Uterus (tissue), 4 donors: ENCODE measurements around the gene PLD1. TPM values are rescaled to one million over a fixed set of nuclear protein-coding genes. Genes with fewer than 3 reads are reported as not detected.
"Not testable (repeated sequence)": the region's sequence is repeated elsewhere in the genome, so short reads cannot be mapped to it uniquely, and the experiment has no call there.

Source experiments
- DNase-seq, 2 donors: peaks; one replicate each; pipeline ENCODE4 v3.0.0-alpha.2; 2019 to 2020
- H3K27ac ChIP-seq, 2 donors: fragments of 200-600 bp; sonication (generic); 1 replicate in 1 of 2; 2 replicates in 1 of 2; pipeline ENCODE4 v1.5.1; 2016 to 2018
- H3K27me3 ChIP-seq, 2 donors: fragments of 200-600 bp; sonication (generic); one replicate each; pipeline ENCODE4 v1.5.1; 2018 to 2019; ENCODE audit warnings: control low read depth in 1 of 2
- H3K36me3 ChIP-seq, 2 donors: fragments of 200-600 bp; sonication (generic); one replicate each; pipeline ENCODE4 v1.5.1; 2019; ENCODE audit warnings: control low read depth in 1 of 2
- H3K4me1 ChIP-seq, 2 donors: fragments of 200-600 bp; sonication (generic); one replicate each; pipeline ENCODE4 v1.5.1; 2018 to 2019; ENCODE audit warnings: control low read depth in 1 of 2
- H3K4me3 ChIP-seq, 2 donors: fragments of 200-600 bp; sonication (generic); 1 replicate in 1 of 2; 2 replicates in 1 of 2; pipeline ENCODE4 v1.5.1; 2018 to 2019; ENCODE audit warnings: mild to moderate bottlenecking in 1 of 2
- H3K9me3 ChIP-seq, 2 donors: fragments of 200-600 bp; sonication (generic); one replicate each; pipeline ENCODE4 v1.5.1; 2019; ENCODE audit warnings: control low read depth in 1 of 2
- POLR2A ChIP-seq, 2 donors: fragments of 450-650 bp; IDR thresholded peaks; one replicate each; pipeline ENCODE4 v1.6.1; 2016; ENCODE audit warnings: antibody characterized with exemption in 2 of 2, mild to moderate bottlenecking in 1 of 2, moderate library complexity in 1 of 2
- intact Hi-C: fragments of 100-400 bp; cut with DNase I; formaldehyde crosslinking; loops from one replicate; pipeline ENCODE4 v1.15.1; 2023; ENCODE audit warnings: low total_unique reads
- total RNA-seq, 4 donors: library from RNA; depleted of rRNA in 3 of 4; stranded (reverse); fragments of >200 nt in 3 of 4; gene quantifications; one replicate each; pipeline versions ENCODE4 v1.1.0 to v1.2.4, GENCODE V29; 2014 to 2023
- TF ChIP-seq, protein P1 (sequence below), 4 experiments: fragments of 200-600 bp in 2 of 4; fragments of 450-650 bp in 2 of 4; sonication (generic) in 2 of 4; IDR thresholded peaks; one replicate each; pipeline ENCODE4 v1.5.1; 2016 to 2019; ENCODE audit warnings: antibody characterized with exemption in 4 of 4, mild to moderate bottlenecking in 2 of 4, moderate library complexity in 1 of 4
- donor health status: DM: yes; HTN: yes; CAD: no.

Gene PLD1
- total RNA-seq, 4 donors from 2014 or later = 15.6 to 94.8 (median 30.8) TPM

DNA sequence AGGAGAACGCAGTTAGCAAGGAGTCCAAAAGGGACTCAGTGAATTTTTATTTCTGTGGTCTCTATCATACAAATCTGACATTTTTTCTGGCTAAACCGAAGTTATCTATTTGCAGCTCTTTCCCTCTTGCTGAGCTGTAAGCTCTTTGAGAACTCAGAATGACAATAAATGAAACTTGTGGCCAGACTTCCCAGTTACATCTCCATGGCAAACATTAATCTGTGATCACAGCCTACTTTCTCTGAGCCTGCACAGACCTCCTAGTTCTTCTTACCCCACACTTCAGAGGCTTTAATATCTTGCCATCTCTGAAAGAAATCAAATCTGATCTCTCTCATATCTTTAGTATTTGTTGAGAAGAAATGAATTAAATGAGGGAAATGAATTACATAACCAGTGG, 58.0 kb downstream of the PLD1 start:
- no peaks in the 10 kb centered on the region for H3K9me3 ChIP-seq
- no peaks in the 10 kb centered on the region for H3K36me3 ChIP-seq
- no peak overlapping the region for H3K4me3 ChIP-seq
- peaks cover 0 to 8% of the 10 kb centered on the region in 2 donors for H3K4me1 ChIP-seq
- H3K27me3 ChIP-seq = no peaks in the 10 kb centered on the region
- no peak overlapping the region for H3K27ac ChIP-seq
- DNase-seq = no peak
- TF ChIP-seq POLR2A (IDR thresholded peaks at IDR 0.05) = no peak
- TF ChIP-seq, protein P1, sequence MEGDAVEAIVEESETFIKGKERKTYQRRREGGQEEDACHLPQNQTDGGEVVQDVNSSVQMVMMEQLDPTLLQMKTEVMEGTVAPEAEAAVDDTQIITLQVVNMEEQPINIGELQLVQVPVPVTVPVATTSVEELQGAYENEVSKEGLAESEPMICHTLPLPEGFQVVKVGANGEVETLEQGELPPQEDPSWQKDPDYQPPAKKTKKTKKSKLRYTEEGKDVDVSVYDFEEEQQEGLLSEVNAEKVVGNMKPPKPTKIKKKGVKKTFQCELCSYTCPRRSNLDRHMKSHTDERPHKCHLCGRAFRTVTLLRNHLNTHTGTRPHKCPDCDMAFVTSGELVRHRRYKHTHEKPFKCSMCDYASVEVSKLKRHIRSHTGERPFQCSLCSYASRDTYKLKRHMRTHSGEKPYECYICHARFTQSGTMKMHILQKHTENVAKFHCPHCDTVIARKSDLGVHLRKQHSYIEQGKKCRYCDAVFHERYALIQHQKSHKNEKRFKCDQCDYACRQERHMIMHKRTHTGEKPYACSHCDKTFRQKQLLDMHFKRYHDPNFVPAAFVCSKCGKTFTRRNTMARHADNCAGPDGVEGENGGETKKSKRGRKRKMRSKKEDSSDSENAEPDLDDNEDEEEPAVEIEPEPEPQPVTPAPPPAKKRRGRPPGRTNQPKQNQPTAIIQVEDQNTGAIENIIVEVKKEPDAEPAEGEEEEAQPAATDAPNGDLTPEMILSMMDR (IDR thresholded peaks at IDR 0.05) = no peak
- intact Hi-C loops = no loop called here

DNA sequence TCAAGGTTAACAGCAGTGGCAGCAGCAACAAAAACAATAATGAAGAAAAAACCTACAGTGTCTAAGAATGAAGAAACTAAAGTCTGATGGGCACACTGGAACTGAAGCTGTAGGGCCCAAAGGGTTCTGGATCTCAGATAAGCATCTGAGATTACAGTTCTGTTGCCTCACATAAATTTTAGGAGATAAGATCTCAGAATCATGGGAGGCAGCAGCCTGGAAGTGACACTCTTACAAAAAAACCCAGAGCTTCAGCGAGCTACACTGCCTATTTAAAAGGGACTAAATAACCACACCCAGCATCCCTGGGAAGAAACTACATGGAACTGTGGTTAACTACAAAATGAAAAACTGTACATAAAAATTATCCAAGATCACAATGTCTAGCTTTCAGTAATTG, 61.2 kb downstream of the PLD1 start:
- intact Hi-C loops = no loop called here
- no peaks in the 10 kb centered on the region for H3K36me3 ChIP-seq
- no peak for DNase-seq
- no peak for TF ChIP-seq POLR2A (IDR thresholded peaks at IDR 0.05)
- TF ChIP-seq, protein P1 (IDR thresholded peaks at IDR 0.05) = no peak
- H3K27me3 ChIP-seq = no peaks in the 10 kb centered on the region
- H3K9me3 ChIP-seq = no peaks in the 10 kb centered on the region
- peaks cover 0 to 9% of the 10 kb centered on the region in 2 donors for H3K4me1 ChIP-seq
- H3K27ac ChIP-seq = peak overlapping the region in 1 of 2 donors; percentile 34
- H3K4me3 ChIP-seq = no peak overlapping the region

DNA sequence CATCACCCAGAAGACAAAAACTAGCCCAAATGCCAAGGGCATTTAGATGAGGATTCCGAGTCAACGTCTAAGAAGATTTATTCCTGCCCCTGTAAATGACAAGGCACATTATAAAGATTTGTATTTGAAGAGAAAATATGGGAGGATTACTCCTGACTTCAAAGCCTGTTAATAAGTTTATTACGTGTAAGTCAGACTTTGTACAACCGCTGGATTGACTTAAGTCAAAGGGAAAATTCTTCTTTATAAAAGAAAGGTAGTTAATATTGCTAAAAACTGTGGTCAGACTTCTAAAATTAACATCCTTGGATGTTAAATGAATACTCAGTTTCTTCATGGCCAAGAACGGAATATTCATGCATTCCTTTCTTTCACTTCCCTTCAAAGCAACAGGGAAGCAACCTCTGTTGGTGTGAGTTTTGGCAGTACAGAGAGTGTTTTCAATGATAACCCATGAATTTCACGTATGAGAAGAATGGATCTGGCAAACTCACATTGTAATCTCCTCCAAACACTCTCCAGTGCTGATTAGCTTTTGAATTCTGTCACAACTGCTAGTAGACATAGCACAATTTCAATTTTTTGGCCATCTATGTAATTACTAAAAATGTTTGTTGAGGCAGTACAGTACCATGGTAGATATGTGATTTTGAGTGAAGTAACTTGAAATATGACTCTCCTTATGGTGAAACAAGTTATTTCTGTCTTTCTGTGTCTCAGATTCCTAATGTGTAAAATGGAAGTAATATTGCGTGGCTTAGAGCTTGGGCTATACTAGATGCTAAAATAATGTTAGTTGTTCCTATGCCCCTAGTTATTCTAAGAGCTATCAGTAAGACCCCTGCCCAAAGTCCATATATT, 62.0 kb downstream of the PLD1 start:
- intact Hi-C loops = no loop called here
- TF ChIP-seq, protein P1 (IDR thresholded peaks at IDR 0.05) = no peak
- TF ChIP-seq POLR2A (IDR thresholded peaks at IDR 0.05) = no peak
- peak overlapping the region; percentile 34 to 38 for H3K27ac ChIP-seq
- peaks cover 0 to 9% of the 10 kb centered on the region in 2 donors for H3K4me1 ChIP-seq
- no peak overlapping the region for H3K4me3 ChIP-seq
- H3K27me3 ChIP-seq = no peaks in the 10 kb centered on the region
- no peaks in the 10 kb centered on the region for H3K9me3 ChIP-seq
- DNase-seq = no peak
- H3K36me3 ChIP-seq = no peaks in the 10 kb centered on the region

GRCh38 chr3:171747223-171747920, 62.9 kb downstream of the PLD1 start:
- peak overlapping the region; percentile 34 to 38 for H3K27ac ChIP-seq
- no peaks in the 10 kb centered on the region for H3K27me3 ChIP-seq
- intact Hi-C loops = no loop called here
- no peak for DNase-seq
- no peak overlapping the region for H3K4me3 ChIP-seq
- TF ChIP-seq, protein P1 (IDR thresholded peaks at IDR 0.05) = no peak
- no peak for TF ChIP-seq POLR2A (IDR thresholded peaks at IDR 0.05)
- no peaks in the 10 kb centered on the region for H3K9me3 ChIP-seq
- H3K4me1 ChIP-seq = peaks cover 0 to 9% of the 10 kb centered on the region in 2 donors
- H3K36me3 ChIP-seq = no peaks in the 10 kb centered on the region

DNA sequence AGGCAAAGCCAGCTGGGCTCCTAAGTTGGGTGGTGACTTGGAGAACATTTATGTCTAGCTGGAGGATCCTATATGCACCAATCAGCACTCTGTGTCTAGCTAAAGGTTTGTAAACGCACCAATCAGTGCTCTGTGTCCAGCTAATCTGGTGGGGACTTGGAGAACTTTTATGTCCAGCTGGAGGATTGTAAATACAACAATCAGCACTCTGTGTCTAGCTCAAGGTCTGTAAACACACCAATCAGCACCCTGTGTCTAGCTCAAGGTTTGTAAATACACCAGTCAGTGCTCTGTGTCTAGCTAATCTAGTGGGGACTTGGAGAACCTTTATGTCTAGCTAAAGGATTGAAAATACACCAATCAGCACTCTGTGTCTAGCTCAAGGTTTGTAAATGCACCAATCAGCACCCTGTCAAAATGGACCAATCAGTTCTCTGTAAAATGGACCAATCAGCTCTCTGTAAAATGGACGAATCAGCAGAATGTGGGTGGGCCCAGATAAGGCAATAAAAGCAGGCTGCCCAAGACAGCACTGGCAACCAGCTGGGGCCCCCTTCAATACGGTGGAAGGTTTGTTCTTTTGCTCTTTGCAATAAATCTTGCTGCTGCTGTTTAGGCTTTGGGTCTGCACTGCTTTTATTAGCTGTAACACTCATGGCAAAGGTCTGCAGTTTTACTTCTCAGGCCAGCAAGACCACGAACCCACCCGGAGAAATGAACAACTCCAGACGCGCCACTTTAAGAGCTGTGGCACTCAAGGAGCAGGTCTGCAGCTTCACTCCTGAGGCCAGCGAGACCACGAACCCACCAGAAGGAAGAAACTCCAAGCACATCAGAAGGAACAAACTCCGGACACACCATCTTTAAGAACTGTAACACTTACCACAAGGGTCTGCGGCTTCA, 63.7 kb downstream of the PLD1 start:
- H3K4me1 ChIP-seq, intact Hi-C loops: not testable (repeated sequence)

More for the DNA sequence above, 63.7 kb downstream of the PLD1 start:
- H3K4me3 ChIP-seq, H3K27ac ChIP-seq, H3K9me3 ChIP-seq, H3K27me3 ChIP-seq, H3K36me3 ChIP-seq, DNase-seq: not testable (repeated sequence)
